GM12891 (cell line): Measurements from ENCODE around the gene RDM1. TPM values are rescaled to one million over a fixed set of nuclear protein-coding genes. Genes with fewer than 3 reads are reported as not detected.

Experiments used
- DNase-seq: peaks from one replicate; pipeline ENCODE4 v3.0.0; 2011; ENCODE audit warnings: low spot score; ENCODE audit not compliant: insufficient read length
- FAIRE-seq: peaks from 2 replicates; lab custom pipeline; 2011; peaks lifted over from hg19 to GRCh38; lab: Jason Lieb, UNC
- PAX5 ChIP-seq: IDR thresholded peaks from 2 replicates; pipeline ENCODE4 v1.6.1; 2011; ENCODE audit warnings: low read length, moderate library complexity, mild to moderate bottlenecking; ENCODE audit not compliant: insufficient read depth, severe bottlenecking
- POLR2A ChIP-seq: IDR thresholded peaks from 2 replicates; pipeline ENCODE4 v1.6.1; 2011; ENCODE audit warnings: low read depth, low read length, control low read depth
- POLR2AphosphoS5 ChIP-seq: IDR thresholded peaks from 2 replicates; pipeline ENCODE4 v1.6.1; 2011; ENCODE audit warnings: low read depth, low read length, control low read depth
- POU2F2 ChIP-seq: IDR thresholded peaks from 2 replicates; pipeline ENCODE4 v1.6.1; 2011; ENCODE audit warnings: low read depth, mild to moderate bottlenecking, control low read depth, low read length, moderate library complexity
- SPI1 ChIP-seq: IDR thresholded peaks from 2 replicates; pipeline ENCODE4 v1.6.1; 2011; ENCODE audit warnings: low read depth, low read length, control low read depth
- TAF1 ChIP-seq: IDR thresholded peaks from 2 replicates; pipeline ENCODE4 v1.6.1; 2011; ENCODE audit warnings: low read depth, low read length, control low read depth
- polyA plus RNA-seq: library from polyadenylated mRNA; unstranded; fragments of >200 nt; gene quantifications from one replicate; pipeline ENCODE4 v1.2.1, GENCODE V29; 2012; ENCODE audit warnings: low read depth, missing spikeins, inconsistent platforms; ENCODE audit not compliant: missing spikeins

Gene RDM1
- 9.0 TPM for polyA plus RNA-seq

GRCh38 chr17:35930211-35931065 is at the start of gene RDM1:
Gene RDM1, minus strand, starts transcription at chr17:35930773. Its CDS starts 46 bp downstream, at chr17:35930727.
- TF ChIP-seq POLR2AphosphoS5 (no peak), TAF1 (no peak), POLR2A (peak; percentile 47; the same call in 1 of the 2 replicates), PAX5 (no peak), POU2F2 (no peak), SPI1 (no peak)
- DNase-seq (peak; percentile 85), FAIRE-seq (no peak)

GRCh38 chr17:35978346-35978745 is 47.8 kb upstream of the RDM1 start:
- no peak for FAIRE-seq
- TF ChIP-seq POLR2AphosphoS5: no peak

GRCh38 chr17:35977509-35977908 is 46.9 kb upstream of the RDM1 start:
- TF ChIP-seq TAF1 (no peak), SPI1 (peak; percentile 94), PAX5 (no peak), POU2F2 (peak; percentile 23; the same call in 1 of the 2 replicates), POLR2A (no peak), POLR2AphosphoS5 (no peak)
- FAIRE-seq (no peak), DNase-seq (peak; percentile 28)

More at GRCh38 chr17:35978346-35978745, 47.8 kb upstream of the RDM1 start:
- DNase-seq: no peak

GRCh38 chr17:35973333-35974260 is 43.0 kb upstream of the RDM1 start:
- TF ChIP-seq POLR2A (no peak), TAF1 (no peak), POLR2AphosphoS5 (no peak), SPI1 (no peak)
- FAIRE-seq (no peak), DNase-seq (no peak)

- DNase-seq (no peak), FAIRE-seq (no peak)
- TF ChIP-seq POLR2AphosphoS5 (no peak), TAF1 (no peak), POU2F2 (no peak), SPI1 (no peak)
Measured at GRCh38 chr17:35972945-35973332, 42.4 kb upstream of the RDM1 start.

GRCh38 chr17:35972535-35972934 is 42.0 kb upstream of the RDM1 start:
- no peak for DNase-seq
- no peak for FAIRE-seq
- TF ChIP-seq POLR2AphosphoS5: no peak
- TF ChIP-seq POU2F2: no peak
- TF ChIP-seq POLR2A: no peak
- TF ChIP-seq TAF1: no peak
- no peak for TF ChIP-seq PAX5
- TF ChIP-seq SPI1: no peak

- DNase-seq (no peak), FAIRE-seq (no peak)
- TF ChIP-seq TAF1 (no peak), SPI1 (no peak), POU2F2 (no peak), PAX5 (no peak), POLR2AphosphoS5 (no peak), POLR2A (no peak)
Measured at GRCh38 chr17:35972066-35972465, 41.5 kb upstream of the RDM1 start.

GRCh38 chr17:35969558-35970380 is 39.2 kb upstream of the RDM1 start:
- DNase-seq (peak; percentile 35), FAIRE-seq (no peak)
- TF ChIP-seq POLR2A (no peak), SPI1 (no peak), TAF1 (no peak), POLR2AphosphoS5 (no peak), POU2F2 (no peak), PAX5 (no peak)

GRCh38 chr17:35968520-35969054 is 38.0 kb upstream of the RDM1 start:
- DNase-seq (no peak), FAIRE-seq (no peak)
- TF ChIP-seq PAX5 (no peak), TAF1 (no peak), POLR2A (no peak), SPI1 (no peak), POU2F2 (no peak), POLR2AphosphoS5 (no peak)
